Measurements from ENCODE around the gene TFPT. TPM values are rescaled to one million over a fixed set of nuclear protein-coding genes. Genes with fewer than 3 reads are reported as not detected.

Gene TFPT
- total and polyA plus RNA-seq, 4 donors: 2.4 to 5.6 (median 4.2) TPM

GRCh38 chr19:54074851-54075250 is 40.6 kb downstream of the TFPT start:
- no peaks in the 10 kb centered on the region for H3K36me3 ChIP-seq (ENCODE audit: control insufficient read depth in 4 of 4, insufficient read depth in 3 of 4, low read depth in 1 of 4, low read length in 3 of 4)
- TF ChIP-seq, protein P1, sequence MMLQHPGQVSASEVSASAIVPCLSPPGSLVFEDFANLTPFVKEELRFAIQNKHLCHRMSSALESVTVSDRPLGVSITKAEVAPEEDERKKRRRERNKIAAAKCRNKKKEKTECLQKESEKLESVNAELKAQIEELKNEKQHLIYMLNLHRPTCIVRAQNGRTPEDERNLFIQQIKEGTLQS (IDR thresholded peaks at IDR 0.05): no peak
- TF ChIP-seq GABPA (IDR thresholded peaks at IDR 0.05 in 1 of 2, conservative IDR thresholded peaks at IDR 0.05 in 1 of 2): no peak
- no peak for TF ChIP-seq RAD21 (IDR thresholded peaks at IDR 0.05)
- TF ChIP-seq RXRA (IDR thresholded peaks at IDR 0.05): no peak
- no peak for TF ChIP-seq TAF1 (conservative IDR thresholded peaks at IDR 0.05)
- TF ChIP-seq SP1 (IDR thresholded peaks at IDR 0.05): no peak
- no peak for TF ChIP-seq ZBTB33 (IDR thresholded peaks at IDR 0.05)
- H3K27ac ChIP-seq (ENCODE audit: low read depth in 1 of 2, low read length in 2 of 2): no peak overlapping the region
- H3K9me3 ChIP-seq (ENCODE audit: control insufficient read depth in 4 of 4, low read length in 3 of 4): peaks cover 0 to 1% (median under 1%) of the 10 kb centered on the region in 4 donors
- 80% methylated on average over 9 of the region's 9 CpGs for WGBS
- H3K9ac ChIP-seq (ENCODE audit: low read depth in 1 of 2, low read length in 2 of 2): no peak overlapping the region
- no peaks in the 10 kb centered on the region for H3K27me3 ChIP-seq (ENCODE audit: control insufficient read depth in 4 of 4, insufficient read depth in 4 of 4, low read length in 3 of 4)
- H3K4me1 ChIP-seq (ENCODE audit: control insufficient read depth in 4 of 4, insufficient read depth in 4 of 4, low read length in 3 of 4): no peaks in the 10 kb centered on the region
- H3K4me3 ChIP-seq (ENCODE audit: low read depth in 1 of 3, low read length in 3 of 3): no peak overlapping the region
- no peak for DNase-seq (ENCODE audit: low spot score)

DNA sequence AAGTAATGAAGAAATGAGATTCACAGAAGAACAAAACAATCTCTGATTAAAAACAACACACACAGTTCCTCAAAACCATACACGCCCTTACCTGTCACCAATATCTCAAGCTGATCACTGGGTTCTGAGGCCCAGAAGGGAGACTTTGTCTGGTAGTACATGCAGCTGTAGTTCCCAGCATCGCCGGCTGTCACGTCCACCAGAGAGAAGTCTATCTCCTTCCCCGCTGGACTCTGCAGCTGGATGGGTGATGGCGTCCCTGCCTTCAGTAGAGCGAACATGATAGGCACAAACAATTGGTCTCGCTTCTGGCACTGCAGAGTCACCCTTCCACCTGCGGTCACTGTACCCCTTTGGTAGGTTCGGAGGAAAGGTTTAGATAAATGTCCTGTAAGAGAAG is 41.6 kb downstream of the TFPT start:
- Histone ChIP-seq H3K4me3 (ENCODE audit: low read depth in 1 of 3, low read length in 3 of 3) (no peak overlapping the region), H3K4me1 (ENCODE audit: control insufficient read depth in 4 of 4, insufficient read depth in 4 of 4, low read length in 3 of 4) (no peaks in the 10 kb centered on the region), H3K27ac (ENCODE audit: low read depth in 1 of 2, low read length in 2 of 2) (no peak overlapping the region), H3K9ac (ENCODE audit: low read depth in 1 of 2, low read length in 2 of 2) (no peak overlapping the region), H3K9me3 (ENCODE audit: control insufficient read depth in 4 of 4, low read length in 3 of 4) (peaks cover 0 to 11% (median 6%) of the 10 kb centered on the region in 4 donors), H3K36me3 (ENCODE audit: control insufficient read depth in 4 of 4, insufficient read depth in 3 of 4, low read depth in 1 of 4, low read length in 3 of 4) (no peaks in the 10 kb centered on the region), H3K27me3 (ENCODE audit: control insufficient read depth in 4 of 4, insufficient read depth in 4 of 4, low read length in 3 of 4) (no peaks in the 10 kb centered on the region)
- DNase-seq (ENCODE audit: low spot score): no peak
- WGBS: 80% methylated on average over 10 of the region's 10 CpGs
- no peak for TF ChIP-seq TAF1 (conservative IDR thresholded peaks at IDR 0.05)
- TF ChIP-seq ZBTB33 (IDR thresholded peaks at IDR 0.05): no peak
- no peak for TF ChIP-seq REST (IDR thresholded peaks at IDR 0.05)
- no peak for TF ChIP-seq FOXA2 (IDR thresholded peaks at IDR 0.05)
- TF ChIP-seq RAD21 (IDR thresholded peaks at IDR 0.05): no peak
- TF ChIP-seq, protein P2, sequence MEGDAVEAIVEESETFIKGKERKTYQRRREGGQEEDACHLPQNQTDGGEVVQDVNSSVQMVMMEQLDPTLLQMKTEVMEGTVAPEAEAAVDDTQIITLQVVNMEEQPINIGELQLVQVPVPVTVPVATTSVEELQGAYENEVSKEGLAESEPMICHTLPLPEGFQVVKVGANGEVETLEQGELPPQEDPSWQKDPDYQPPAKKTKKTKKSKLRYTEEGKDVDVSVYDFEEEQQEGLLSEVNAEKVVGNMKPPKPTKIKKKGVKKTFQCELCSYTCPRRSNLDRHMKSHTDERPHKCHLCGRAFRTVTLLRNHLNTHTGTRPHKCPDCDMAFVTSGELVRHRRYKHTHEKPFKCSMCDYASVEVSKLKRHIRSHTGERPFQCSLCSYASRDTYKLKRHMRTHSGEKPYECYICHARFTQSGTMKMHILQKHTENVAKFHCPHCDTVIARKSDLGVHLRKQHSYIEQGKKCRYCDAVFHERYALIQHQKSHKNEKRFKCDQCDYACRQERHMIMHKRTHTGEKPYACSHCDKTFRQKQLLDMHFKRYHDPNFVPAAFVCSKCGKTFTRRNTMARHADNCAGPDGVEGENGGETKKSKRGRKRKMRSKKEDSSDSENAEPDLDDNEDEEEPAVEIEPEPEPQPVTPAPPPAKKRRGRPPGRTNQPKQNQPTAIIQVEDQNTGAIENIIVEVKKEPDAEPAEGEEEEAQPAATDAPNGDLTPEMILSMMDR (IDR thresholded peaks at IDR 0.05; ENCODE audit: low read depth, low read length, missing input control): no peak
- no peak for TF ChIP-seq HNF4G (IDR thresholded peaks at IDR 0.05)
- no peak for TF ChIP-seq YY1 (IDR thresholded peaks at IDR 0.05)
- no peak for TF ChIP-seq EGR1 (IDR thresholded peaks at IDR 0.05; ENCODE audit: low read depth in 2 of 2)
- TF ChIP-seq NR2F2 (IDR thresholded peaks at IDR 0.05): no peak
- no peak for TF ChIP-seq SP1 (IDR thresholded peaks at IDR 0.05)
- TF ChIP-seq, protein P1 (IDR thresholded peaks at IDR 0.05): no peak
- no peak for TF ChIP-seq GABPA (IDR thresholded peaks at IDR 0.05 in 1 of 2, conservative IDR thresholded peaks at IDR 0.05 in 1 of 2)
